Sciatic nerve (tissue), 2 donors: Measurements from ENCODE around the gene UBE2Z. TPM values are rescaled to one million over a fixed set of nuclear protein-coding genes. Genes with fewer than 3 reads are reported as not detected.
"Not testable (repeated sequence)": the region's sequence is repeated elsewhere in the genome, so short reads cannot be mapped to it uniquely, and the experiment has no call there.

Experiments used
- ATAC-seq: fragments of 200-7000 bp; cut with Tn5 transposase; one replicate; pipeline ENCODE4 v1.9.1; 2020; ENCODE audit warnings: mild to moderate bottlenecking, moderate library complexity
- DNase-seq: peaks from one replicate; pipeline ENCODE4 v3.0.0-alpha.2; 2020; ENCODE audit warnings: low spot score
- intact Hi-C: fragments of 100-400 bp; cut with DNase I; formaldehyde crosslinking; loops from one replicate; pipeline ENCODE4 v1.14.2; 2022
- total RNA-seq: library from RNA; stranded (reverse); fragmentation: NEBNext Ultra II Directional; extraction: Animal tissue kit (Norgen Biotek cat#: 25700); gene quantifications from one replicate; pipeline ENCODE4 v1.2.1, GENCODE V29; 2021
- donor health status: DM: no; HTN: no; CAD: no.
- donor health status: DM: no; HTN: no; CAD: no.

The UBE2Z gene
- total RNA-seq, 1 donor from 2014 or later = 66.2 TPM

GRCh38 chr17:48944515-48945260 lies 36.5 kb downstream of the UBE2Z start, which contains the start of gene SNF8:
TSS of gene SNF8 (minus strand) at chr17:48944842. CDS start at chr17:48944734, 108 bp downstream.
- peak; percentile 93 for DNase-seq
- intact Hi-C loops = no loop called here
- ATAC-seq = peak; percentile 98

DNA sequence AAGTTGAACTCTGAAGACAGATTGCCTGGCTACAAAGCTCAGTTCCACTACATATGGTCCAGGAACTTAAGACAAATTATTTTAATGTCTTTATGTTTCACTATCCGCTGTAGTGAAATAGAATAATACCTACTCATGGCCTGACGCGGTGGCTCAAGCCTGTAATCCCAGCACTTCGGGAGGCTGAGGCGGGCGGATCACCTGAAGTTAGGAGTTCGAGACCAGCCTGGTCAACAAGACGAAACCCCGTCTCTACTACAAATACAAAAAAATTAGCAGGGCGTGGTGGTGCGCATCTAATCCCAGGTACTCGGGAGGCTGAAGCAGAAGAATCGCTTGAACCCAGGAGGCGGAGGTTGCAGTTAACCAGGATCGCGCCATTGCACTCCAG lies 37.0 kb downstream of the UBE2Z start:
- intact Hi-C loops, ATAC-seq, DNase-seq: not testable (repeated sequence)

- intact Hi-C loops = no loop called here
- no peak for DNase-seq
- no peak for ATAC-seq
Observed at GRCh38 chr17:48951572-48951971, 43.4 kb downstream of the UBE2Z start.

DNA sequence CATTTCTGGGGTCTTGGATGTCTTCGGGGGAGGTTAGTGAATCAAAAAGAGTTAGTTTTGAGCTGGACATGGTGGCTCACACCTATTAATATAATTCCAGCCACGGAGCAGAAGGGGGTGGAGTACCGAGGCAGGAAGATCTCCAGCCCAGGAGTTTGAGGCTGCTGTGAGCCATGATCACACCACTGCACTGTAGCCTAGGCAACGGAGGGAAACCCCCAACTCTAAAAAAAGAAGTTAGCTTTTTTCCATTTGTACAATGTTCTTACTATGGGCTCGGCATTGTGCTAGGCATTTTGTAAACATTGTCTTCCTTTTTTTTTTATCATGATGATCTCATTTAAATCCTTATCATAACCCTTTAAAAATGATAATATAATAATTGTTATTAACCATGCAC lies 44.7 kb downstream of the UBE2Z start:
- DNase-seq (no peak), ATAC-seq (no peak)
- intact Hi-C loops = no loop called here

- intact Hi-C loops = no loop called here
- ATAC-seq (no peak), DNase-seq (no peak)
Observed at GRCh38 chr17:48954300-48954755, 46.1 kb downstream of the UBE2Z start.

DNA sequence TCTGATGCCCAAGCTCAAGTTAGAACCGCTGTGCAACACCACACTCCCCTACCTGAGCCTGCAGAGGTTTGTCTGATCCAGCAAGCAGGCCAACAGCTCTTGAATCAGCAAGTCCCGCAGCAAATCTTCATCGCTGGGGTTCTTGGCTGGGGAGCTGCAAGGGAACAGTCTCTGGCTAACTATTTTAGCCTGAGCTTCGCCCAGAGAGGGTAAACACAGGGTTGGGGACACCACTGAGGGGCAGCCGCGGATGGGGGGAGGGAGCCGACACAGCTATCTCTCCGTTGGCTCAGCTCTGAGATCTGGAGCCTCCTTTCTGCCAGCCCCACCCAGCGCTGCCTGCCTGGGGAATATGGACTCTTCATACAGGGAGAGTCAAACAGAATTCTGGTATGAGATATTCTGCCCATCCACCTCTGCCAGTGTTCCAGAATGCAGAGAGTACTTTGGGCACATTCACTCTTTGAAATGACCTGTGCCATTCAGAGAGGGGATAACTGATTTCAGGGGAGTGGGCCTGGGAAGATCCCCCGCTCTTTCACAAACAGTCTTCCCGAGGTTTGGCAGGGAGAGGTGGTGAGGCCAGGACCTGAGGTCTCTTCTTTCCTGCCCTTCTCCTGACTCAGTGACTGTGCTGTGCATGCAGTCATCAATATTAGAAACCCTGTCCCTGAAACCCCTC lies 52.8 kb downstream of the UBE2Z start:
- intact Hi-C loops = no loop called here
- ATAC-seq = no peak
- DNase-seq = no peak

DNA sequence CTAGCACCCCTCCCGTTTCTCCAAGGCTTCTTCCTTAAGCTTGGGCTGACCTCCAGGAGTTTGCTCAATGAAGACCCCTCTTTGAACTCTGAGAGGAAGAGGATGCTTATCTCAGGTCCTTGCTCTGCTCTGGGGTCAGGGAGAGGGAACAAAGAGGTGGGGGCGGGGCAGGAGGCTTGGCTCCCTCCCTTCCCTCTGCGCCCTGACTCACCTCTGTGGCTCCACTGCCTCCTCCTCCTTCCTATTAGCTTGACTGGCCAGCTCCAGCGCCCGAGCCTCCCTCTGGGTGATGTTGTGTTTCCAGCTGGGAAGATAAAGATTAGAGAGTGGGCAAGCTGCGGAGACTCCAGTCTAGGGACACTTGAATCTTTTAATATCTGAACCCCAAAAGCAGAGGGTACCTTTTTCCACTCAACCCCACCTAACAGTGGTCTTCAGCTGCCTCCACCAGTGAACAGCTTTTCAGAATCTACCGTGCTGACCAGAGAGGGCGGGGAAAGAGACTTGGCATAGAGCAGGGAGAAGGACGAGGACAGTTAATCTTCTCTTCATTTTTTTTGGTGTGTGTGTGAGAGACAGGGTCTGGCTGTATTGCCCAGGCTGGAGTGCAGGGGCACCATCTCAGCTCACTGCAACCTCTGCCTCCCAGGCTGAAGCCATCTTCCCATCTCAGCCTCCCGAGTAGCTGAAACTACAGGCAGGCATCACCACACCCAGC lies 53.5 kb downstream of the UBE2Z start:
- no peak for DNase-seq
- intact Hi-C loops = no loop called here
- ATAC-seq = no peak

DNA sequence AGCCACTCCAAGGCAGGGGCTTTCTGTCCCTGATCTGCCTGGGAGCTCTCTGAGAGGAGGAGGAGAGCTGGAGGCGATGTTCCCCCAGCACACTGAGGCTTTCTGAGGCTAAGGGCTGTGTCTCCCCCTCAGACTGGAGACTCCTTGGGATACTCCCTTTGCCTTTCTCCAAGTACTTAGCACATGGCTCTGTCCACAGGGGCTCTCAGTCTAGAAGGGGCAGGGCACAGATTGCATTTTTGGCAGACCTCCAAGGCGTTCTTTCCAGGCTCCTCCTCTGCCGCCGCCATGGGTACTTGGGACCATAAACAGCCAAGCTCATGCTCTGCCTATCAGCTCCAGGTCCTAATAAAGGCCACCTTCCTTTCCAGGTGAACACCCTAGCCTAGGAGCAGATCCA lies 62.0 kb downstream of the UBE2Z start:
- intact Hi-C loops = no loop called here
- ATAC-seq (no peak), DNase-seq (no peak)

DNA sequence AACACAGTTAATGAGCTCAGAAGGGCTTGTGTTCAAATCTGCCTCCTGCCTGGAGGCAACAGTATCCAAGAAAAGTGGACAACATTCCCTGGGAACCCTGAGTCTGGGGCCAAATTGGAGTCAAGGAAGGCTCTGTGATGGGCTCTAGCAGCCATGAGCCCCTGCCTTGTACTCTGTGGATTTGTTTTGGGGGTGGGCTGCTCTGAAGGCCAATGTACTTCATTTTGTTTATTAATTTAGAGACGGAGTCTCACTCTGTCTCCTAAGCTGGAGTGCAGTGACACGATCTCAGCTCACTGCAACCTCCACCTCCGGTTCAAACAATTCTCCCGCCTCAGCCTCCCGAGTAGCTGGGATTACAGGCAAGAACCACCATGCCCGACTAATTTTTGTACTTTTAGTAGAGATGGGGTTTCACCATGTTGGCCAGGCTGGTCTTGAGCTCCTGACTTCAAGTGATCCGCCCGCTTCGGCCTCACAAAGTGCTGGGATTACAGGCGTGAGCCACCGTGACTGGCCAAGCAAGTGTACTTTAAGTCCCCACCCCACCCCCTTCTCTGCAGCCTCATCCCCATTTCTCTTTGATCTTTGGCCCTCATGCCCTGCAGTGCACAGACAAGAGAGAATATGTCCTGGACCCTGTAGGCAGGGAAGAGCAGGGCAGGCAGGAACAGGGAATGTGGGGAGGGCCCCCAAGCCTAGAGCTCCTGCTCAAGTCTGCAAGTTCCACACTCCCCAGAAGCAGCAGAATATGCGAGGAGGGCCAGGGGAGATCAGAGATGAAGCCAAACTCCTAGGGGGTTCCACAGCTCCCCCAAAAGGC lies 62.9 kb downstream of the UBE2Z start:
- intact Hi-C loops = no loop called here
- DNase-seq (no peak), ATAC-seq (no peak)

DNA sequence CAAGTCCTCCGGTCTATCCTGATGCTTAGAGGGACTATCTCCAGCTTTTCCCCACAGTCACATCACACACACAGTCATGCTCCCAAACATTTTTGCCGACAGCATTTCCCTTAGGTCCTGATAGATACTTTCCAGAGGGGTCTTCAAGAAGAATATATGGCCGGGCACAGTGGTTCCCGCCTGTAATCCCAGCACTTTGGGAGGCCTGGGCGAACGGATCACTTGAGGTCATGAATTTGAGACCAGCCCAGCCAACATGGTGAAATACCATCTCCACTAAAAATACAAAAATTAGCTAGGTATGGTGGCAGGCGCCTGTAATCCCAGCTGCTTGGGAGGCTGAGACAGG lies 64.5 kb downstream of the UBE2Z start:
- DNase-seq = no peak
- ATAC-seq = no peak
- intact Hi-C loops = no loop called here

DNA sequence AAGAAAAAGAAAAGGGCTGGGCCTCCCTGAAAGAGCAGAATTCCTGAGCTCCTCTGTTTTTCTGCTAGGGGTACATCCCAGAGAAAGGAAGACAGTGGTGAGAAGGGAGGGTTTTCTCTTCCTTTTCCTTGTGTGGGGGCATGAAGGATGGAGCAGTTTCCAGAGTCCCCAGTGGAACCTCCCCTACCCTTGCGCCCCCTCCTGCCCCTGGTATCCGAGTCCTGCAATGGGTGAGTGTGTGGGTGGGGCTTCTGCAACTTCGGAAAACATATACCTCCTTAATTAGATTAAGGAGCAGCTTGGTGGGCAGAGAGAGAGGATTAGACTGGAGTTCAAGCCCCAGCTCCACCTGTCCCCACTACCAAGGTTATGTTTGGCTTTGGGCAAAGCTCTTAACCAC lies 65.6 kb downstream of the UBE2Z start:
- ATAC-seq (no peak), DNase-seq (no peak)
- intact Hi-C loops = no loop called here

Other genes with a start within 250 kb of the UBE2Z start
- not detected for gene PRAC1, start 185.9 kb upstream of the UBE2Z start, total RNA-seq
- not detected for gene PRAC2, start 185.2 kb upstream of the UBE2Z start, total RNA-seq
- not detected for gene HOXB13, start 179.7 kb upstream of the UBE2Z start, total RNA-seq
- 0.27 TPM for gene TTLL6, start 91.2 kb upstream of the UBE2Z start, total RNA-seq
- 206 TPM for gene CALCOCO2, start 77.4 kb upstream of the UBE2Z start, total RNA-seq
- gene ATP5MC1, start 15.6 kb upstream of the UBE2Z start, total RNA-seq = 40.7 TPM
- gene SNF8, start 36.4 kb downstream of the UBE2Z start, total RNA-seq = 57.1 TPM
- gene GIP, start 60.2 kb downstream of the UBE2Z start, total RNA-seq = not detected
- gene IGF2BP1, start 89.0 kb downstream of the UBE2Z start, total RNA-seq = not detected
- 0.13 TPM for gene B4GALNT2, start 224.4 kb downstream of the UBE2Z start, total RNA-seq